ENCODE results near the gene PDCD1.

PDCD1 gene

DNA sequence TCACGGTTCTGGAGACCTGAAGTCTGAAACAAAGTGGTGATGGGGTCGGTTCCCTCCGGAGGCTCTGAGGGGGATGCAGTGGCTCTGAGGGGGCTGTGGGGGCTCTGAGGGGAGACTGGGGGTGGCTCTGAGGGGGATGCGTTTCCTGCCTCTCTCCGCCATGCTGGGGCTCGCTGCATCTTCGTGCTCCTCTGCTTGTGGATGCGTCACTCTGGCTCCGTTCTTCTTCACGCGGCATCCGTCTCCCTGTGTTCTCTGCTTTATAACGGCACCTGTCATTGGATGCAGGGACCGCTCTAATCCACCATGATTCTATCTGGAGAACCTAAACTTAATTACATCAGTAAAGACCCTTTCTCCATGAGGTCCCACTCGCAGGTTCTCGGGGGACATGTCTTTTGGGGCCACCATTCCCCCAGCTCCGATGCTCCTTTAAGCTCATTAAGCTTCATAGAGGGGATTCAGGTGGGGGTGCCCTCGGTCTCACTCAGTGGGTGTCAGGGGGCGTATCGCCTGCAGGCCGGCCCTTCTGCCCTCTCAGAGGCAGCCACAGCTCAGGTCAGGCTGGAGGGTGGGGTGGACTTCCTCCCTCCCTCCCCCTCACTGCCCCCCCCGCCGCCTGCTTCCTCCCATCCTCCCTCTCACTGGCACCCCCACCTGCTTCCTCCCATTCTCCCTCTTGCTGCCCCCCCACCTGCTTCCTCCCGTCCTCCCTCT is 29.3 kb upstream of the PDCD1 start:
- no peak for DNase-seq (ENCODE audit: extremely low read depth, low read depth)
- TF ChIP-seq, protein P1, sequence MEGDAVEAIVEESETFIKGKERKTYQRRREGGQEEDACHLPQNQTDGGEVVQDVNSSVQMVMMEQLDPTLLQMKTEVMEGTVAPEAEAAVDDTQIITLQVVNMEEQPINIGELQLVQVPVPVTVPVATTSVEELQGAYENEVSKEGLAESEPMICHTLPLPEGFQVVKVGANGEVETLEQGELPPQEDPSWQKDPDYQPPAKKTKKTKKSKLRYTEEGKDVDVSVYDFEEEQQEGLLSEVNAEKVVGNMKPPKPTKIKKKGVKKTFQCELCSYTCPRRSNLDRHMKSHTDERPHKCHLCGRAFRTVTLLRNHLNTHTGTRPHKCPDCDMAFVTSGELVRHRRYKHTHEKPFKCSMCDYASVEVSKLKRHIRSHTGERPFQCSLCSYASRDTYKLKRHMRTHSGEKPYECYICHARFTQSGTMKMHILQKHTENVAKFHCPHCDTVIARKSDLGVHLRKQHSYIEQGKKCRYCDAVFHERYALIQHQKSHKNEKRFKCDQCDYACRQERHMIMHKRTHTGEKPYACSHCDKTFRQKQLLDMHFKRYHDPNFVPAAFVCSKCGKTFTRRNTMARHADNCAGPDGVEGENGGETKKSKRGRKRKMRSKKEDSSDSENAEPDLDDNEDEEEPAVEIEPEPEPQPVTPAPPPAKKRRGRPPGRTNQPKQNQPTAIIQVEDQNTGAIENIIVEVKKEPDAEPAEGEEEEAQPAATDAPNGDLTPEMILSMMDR (IDR thresholded peaks at IDR 0.05; ENCODE audit: low read depth, low read length): no peak

DNA sequence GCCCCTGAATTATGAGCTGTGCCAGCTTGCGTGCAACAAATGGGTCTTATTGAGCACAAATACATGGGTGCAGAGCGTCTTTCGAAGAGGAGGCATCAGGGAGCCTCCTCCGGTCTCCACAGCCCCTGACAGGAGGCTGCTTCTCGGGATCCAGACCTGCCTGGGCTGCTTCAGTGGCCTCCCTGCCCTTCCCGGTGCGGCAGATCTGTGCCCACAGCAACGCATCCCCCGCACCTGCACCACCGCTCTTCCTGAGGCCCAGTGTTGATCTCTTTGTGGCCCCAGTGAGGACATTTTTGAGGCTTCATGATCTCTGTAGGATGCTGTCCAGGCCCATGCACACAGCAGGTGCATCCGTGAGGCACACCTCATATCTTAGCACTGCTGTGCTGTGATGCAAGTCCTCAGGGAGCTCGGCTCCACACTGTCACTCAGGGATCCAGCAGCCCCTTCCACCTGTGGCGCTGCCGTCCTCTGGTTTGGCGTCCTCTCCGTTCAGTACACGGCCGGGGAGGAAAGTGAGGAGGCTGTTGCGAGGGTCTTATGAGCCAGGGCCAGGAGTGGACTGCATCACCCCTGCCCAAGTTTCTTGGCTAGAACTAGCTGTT is 28.2 kb upstream of the PDCD1 start:
- TF ChIP-seq, protein P1 (IDR thresholded peaks at IDR 0.05; ENCODE audit: low read depth, low read length): no peak

DNA sequence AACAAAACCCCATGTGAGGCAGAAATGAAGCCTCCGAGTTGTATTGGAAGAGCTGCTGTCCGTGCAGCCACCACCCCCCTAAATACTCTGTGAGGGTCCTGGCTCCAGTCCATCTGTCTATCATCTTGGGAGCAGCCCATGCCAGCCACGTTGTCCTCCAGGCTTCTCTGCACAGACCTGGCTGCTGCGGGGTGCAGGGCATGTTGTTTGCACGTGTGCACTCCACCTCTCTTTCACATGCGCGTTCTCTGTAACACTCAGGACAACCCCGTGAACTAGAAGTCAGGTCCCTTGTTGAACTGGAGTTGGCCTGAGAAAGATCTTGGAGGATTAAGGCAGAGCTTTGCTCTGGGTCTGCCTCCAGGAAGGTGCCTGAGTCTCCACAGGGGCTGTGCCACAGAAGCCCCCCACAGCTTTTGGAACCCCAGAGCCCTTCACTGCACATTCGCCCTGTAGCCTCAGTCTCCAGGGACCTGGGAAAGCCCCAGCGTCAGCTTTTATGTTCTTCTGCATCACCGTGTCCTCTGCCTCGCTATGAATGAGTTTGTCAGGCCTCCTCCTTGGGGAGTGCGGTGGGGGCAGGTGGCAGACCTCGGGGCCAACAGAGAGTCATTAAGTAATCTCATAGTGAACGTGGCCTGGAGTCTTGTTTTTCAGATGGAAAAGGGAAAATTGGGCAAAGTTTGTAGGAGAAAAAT is 27.4 kb upstream of the PDCD1 start:
- TF ChIP-seq, protein P1 (IDR thresholded peaks at IDR 0.05; ENCODE audit: low read depth, low read length): no peak
- no peak for DNase-seq (ENCODE audit: extremely low read depth, low read depth)

More for the DNA sequence above, 28.2 kb upstream of the PDCD1 start:
- no peak for DNase-seq (ENCODE audit: extremely low read depth, low read depth)

DNA sequence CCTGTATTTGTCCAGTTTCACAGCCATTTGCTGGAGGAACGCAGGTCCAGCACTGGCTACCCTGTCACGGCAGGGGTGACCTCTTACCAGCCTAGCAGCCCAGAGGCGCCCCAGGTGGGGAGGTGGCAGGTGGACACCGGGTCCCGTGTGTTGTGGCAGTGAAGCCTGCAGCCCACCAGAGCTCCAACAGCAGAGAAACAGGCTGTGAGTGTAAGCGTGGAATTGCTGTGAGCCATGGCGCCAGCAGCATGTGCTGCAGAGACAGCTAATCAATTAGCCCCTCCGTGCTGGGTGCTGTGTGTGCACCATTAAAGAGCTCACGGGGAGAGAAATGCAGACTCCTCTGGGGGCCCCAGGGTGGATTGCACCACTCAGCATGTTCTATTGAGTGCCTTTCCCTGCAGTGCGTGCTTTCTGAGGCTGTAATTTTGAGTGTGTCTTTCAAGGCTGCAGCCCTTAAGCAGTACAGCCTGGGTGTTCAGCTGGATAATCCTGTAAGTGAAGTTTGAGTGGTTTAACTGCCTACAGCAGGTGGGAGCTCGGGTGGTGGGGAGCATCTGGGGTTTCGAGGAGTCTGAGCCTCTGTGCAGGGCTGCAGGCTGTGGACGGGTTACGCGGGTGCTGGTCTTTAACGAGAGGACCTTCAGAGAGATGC is 26.7 kb upstream of the PDCD1 start:
- TF ChIP-seq, protein P1 (IDR thresholded peaks at IDR 0.05; ENCODE audit: low read depth, low read length): no peak
- no peak for DNase-seq (ENCODE audit: extremely low read depth, low read depth)

DNA sequence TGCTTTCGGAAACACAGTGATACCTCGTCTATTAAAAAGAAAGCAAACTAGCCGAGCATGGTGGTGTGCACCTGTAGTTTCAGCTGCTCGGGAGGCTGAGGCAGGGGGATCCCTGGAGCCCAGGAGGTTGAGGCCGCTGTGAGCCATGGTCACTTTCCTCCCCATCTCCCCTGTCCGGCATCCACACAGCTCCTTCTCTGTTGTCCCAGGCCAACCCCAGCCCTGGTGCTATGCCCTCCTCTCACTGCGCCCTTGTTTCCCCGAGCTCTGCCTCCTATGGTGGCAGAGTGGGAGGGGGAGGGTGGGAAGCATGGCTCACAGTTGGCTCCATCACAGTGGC is 26.2 kb upstream of the PDCD1 start:
- TF ChIP-seq, protein P1 (IDR thresholded peaks at IDR 0.05; ENCODE audit: low read depth, low read length): no peak
- DNase-seq (ENCODE audit: extremely low read depth, low read depth): no peak

DNA sequence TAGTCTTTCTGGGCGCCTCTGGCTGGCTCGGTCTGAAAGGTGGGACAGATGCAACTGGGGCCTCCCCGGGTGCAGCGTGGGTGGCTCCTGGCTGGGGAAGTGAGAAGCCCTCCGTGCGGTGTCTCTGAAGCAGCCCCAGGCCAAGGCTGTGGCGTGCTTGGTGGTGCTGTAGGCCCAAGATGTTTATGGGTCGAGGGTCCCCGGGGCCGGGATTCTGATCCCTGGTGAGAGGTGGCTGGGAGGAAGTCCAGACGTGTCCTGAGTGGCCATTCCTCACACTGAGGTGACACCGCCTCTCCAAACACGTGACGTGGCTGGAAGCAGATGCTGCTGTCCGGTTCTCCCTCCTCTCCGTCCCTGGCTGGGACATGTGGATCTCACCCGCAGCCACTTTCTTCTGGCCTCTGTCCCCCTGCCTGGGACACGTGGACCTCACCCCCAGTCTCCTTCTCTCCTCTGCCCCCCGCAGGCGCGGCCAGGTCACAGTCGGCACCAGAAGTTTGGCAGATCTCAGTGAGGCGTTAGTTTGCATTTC is 23.5 kb upstream of the PDCD1 start:
- TF ChIP-seq, protein P1 (IDR thresholded peaks at IDR 0.05; ENCODE audit: low read depth, low read length): peak; percentile 5; the same call in 1 of the 2 replicates
- no peak for DNase-seq (ENCODE audit: extremely low read depth, low read depth)

Data from AG09319 (cell line).